Measurements from ENCODE around the gene POLRMT.
A peak's percentile ranks its signal among the peaks of the same experiment; 100 is the strongest.
"Not testable (repeated sequence)": the region's sequence is repeated elsewhere in the genome, so short reads cannot be mapped to it uniquely, and the experiment has no call there.

Gene POLRMT

GRCh38 chr19:633068-633785 is at the start of gene POLRMT:
POLRMT (minus strand) TSS chr19:633537; CDS start chr19:633512, 25 bp downstream.
- peak; percentile 94 for DNase-seq (ENCODE audit: low read depth)

- DNase-seq (ENCODE audit: low read depth), result no peak
Observed at GRCh38 chr19:682678-683320, 49.5 kb upstream of the POLRMT start.

DNA sequence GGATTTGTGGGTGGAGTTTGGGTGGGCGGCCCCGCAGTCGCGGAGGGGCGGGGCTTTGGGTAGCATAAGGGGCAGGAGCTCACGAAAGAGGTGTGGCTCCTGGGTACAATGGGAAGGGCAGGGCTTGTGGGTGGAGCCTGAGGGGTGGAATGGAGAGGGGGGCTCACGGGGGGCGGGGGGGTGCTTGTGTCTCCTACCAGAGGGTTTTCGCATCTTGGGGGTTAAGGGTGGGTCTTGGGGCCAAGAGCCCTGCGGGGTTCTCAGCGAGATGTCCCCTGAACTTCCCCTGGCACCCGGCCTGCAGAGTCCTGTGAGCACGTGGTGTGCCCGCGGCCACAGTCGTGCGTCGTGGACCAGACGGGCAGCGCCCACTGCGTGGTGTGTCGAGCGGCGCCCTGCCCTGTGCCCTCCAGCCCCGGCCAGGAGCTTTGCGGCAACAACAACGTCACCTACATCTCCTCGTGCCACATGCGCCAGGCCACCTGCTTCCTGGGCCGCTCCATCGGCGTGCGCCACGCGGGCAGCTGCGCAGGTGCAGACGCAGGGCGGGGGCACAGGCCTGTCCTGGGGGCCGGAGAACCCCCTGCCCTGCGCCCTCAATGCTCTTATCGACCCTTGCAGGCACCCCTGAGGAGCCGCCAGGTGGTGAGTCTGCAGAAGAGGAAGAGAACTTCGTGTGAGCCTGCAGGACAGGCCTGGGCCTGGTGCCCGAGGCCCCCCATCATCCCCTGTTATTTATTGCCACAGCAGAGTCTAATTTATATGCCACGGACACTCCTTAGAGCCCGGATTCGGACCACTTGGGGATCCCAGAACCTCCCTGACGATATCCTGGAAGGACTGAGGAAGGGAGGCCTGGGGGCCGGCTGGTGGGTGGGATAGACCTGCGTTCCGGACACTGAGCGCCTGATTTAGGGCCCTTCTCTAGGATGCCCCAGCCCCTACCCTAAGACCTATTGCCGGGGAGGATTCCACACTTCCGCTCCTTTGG is 48.0 kb upstream of the POLRMT start:
- DNase-seq (ENCODE audit: low read depth), result no peak

GRCh38 chr19:680287-681028 is 47.1 kb upstream of the POLRMT start:
- DNase-seq (ENCODE audit: low read depth), result peak; percentile 98

- no peak for DNase-seq (ENCODE audit: low read depth)
Observed at GRCh38 chr19:679418-680286, 46.3 kb upstream of the POLRMT start.

DNA sequence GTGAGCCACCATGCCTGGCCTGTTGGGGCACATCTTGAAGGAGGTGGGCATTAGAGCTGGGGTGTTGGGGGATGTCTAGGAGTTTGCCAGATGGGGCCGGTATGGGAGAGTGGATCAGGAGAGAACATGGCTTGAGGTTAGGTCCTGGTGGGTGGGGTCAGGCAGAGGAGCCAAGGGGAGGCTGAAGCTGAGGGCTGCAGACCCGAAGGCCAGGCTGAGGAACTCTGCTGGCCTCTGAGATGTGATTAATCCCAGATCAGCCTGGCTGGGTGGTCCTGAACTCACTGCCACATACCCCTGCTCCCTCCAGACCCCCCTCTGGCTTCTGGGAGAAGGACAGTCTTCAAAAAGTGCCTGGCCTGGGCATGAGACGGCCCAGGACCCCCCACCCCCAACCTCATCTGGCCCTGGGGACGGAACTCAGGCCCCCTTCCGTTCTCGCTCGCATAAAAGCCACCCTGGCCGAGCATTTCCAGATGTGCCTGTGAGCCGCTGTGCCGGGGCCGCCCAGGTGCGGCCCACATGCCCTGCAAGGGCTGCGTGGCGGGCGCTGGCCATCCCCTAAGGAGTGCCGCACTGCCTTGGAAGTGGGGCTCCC is 45.6 kb upstream of the POLRMT start:
- no peak for DNase-seq (ENCODE audit: low read depth)

DNA sequence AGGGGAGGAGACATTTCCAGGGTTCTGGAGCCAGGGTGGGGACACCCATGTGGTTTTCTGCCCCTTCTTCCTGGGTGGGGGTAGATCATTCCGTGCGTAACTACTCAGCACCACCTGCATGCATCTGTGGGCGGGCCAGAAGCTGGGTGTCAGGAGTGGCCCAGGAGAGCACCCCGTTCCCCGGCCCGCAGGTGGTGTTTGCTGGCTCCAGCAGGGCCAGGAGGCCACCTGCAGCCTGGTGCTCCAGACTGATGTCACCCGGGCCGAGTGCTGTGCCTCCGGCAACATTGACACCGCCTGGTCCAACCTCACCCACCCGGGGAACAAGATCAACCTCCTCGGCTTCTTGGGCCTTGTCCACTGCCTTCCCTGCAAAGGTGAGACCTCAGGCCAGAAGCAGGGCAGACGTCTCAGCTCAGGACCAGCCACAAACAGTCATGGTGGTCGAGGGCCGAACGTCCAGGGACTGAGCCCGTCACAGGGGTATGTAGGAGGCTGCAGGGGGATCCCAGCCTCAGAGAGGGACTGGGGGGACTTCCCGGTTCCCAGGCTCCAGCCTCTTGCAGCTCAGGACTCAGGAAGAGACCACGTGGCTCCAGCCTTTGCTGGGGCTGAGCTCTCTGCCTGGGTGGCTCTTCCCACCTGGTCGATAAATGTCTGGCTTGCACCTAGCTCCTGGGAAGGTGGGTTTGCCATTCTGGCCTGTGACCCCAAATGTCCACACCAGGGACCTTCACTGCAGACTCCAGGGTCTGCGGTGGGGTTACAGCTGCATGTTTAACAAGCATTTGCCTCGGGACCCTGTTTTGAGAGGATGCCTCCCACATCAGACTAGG is 44.5 kb upstream of the POLRMT start:
- DNase-seq (ENCODE audit: low read depth), result no peak

- DNase-seq (ENCODE audit: low read depth), result no peak
Observed at GRCh38 chr19:677201-677600, 43.9 kb upstream of the POLRMT start.

DNA sequence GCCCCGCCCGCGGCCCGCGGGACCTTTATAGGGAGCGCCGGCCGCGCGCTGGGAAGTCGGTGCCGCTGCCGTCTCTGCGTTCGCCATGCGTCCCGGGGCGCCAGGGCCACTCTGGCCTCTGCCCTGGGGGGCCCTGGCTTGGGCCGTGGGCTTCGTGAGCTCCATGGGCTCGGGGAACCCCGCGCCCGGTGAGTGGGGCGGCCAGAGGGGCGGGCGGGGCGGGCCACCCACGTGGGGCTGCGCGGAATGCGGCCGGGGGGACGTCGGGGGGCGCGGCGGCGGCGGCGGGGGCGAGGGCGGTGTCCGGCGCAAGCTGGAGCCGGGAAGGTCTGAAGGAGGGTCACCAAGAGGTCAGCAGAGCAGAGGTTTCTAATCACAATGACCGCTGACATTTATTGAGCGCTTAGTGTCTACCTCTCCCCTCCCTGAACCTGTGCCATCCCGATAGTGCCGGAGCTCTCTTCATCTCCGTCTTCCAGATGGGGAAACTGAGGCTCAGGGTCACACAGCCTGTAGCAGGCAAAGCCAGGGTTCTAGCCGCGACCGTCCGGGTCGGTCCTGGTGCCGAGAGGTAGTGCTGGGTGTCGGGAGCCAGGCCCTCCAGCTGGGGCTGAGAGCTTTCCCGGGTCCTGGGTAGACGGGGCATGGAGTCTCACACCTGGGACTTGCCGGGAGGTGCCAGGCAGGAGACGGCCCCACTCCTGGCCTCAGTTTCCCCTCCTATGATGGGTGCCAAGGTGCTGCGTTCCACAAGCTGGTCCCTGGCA is 43.2 kb upstream of the POLRMT start, which contains the start of gene FSTL3:
Gene FSTL3 (plus strand): TSS at position 54 of the 767 bp plus-strand sequence. CDS start 32 bp downstream, at position 86.
- DNase-seq (ENCODE audit: low read depth), result no peak

DNA sequence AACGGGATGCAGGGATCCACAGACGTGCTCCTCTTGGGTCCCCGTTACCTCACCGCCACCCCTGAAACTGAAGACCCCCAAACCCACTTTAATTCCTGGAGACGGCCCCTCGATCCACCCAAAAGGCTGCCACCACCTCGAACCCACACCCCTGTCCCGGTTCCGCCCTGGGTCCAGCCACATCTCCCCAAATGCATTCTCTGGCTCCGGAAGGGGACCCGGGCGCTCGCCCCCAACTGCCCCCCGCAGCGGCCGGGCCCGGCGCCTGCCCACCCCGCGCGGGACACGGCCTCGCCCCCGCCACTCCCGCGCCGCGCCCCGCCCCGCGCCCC is 42.6 kb upstream of the POLRMT start:
- DNase-seq (ENCODE audit: low read depth), result no peak

GRCh38 chr19:674282-675151 is 41.2 kb upstream of the POLRMT start:
- no peak for DNase-seq (ENCODE audit: low read depth)

GRCh38 chr19:670609-671075 is 37.3 kb upstream of the POLRMT start:
- no peak for DNase-seq (ENCODE audit: low read depth)

GRCh38 chr19:668675-669434 is 35.5 kb upstream of the POLRMT start:
- not testable (repeated sequence) for DNase-seq (ENCODE audit: low read depth)

DNA sequence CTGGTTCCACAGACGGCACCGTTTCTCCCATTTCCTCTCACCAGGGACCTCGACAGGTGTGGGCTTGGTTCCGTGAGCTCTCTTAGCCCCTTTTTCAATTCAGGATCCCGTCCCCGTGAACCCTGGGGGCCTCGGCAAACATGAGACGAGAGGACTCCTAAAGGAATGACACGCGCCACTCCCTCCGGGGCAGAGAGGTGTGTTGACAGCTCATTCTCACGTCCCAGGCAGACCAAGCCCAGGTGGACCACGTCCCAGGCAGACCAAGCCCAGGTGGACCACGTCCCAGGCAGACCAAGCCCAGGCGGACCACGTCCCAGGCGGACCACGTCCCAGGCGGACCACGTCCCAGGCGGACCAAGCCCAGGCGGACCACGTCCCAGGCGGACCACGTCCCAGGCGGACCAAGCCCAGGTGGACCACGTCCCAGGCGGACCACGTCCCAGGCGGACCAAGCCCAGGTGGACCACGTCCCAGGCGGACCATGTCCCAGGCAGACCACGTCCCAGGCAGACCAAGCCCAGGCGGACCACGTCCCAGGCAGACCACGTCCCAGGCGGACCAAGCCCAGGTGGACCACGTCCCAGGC is 33.7 kb upstream of the POLRMT start:
- not testable (repeated sequence) for DNase-seq (ENCODE audit: low read depth)

DNA sequence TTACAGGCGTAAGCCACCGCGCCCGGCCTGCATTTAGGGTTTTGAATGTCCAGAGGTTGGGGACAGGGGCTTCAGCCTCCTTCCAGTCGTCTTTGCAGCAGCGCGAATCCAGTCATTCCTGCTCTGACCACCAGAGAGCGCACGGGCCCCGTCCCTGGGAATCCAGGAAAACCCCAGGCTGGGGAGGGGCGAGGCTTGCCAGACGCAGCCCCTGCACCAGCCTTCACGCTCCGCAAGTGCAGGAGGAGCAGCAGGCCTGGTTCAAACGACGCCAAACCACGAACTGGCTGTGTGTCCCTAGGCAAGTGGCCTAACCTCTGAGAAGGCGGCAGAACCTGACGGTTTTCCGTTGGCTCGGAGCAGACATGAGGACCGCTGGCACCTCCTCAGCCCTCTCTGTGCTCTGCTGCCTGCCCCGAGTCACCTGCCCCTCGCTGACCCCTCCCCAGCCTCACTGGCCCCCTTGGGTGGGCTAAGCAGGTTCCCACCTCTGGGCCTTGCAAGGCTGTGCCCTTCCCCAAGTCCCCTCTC is 31.6 kb upstream of the POLRMT start:
- DNase-seq (ENCODE audit: low read depth), result peak; percentile 68

DNA sequence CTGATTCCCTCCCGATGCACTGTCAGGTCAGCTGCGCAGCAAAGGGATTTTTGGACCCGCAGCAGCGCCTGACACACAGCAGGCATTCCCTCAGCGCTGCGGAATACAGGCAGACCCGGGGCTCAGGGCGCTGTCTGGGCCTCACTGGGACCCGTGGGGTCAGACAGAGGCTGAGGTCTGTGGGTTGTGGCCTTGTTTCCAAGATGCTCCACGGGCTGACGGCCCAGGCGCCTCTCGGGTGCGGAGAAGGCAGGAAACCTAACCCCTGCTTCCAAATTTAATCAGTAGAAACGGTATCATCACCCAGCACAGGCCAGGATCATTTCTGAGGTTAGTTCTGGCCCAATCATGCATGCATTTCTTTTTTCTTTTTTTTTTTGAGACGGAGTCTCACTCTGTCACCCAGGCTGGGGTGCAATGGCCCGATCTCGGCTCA is 30.4 kb upstream of the POLRMT start:
- no peak for DNase-seq (ENCODE audit: low read depth)
